ENCODE results near the gene BRD9. TPM values are rescaled to one million over a fixed set of nuclear protein-coding genes. Genes with fewer than 3 reads are reported as not detected.

Gene BRD9
- total RNA-seq, 1 donor from 2014 or later, result 43.7 TPM

- H3K27ac ChIP-seq (ENCODE audit: low read depth, low read length), result no peak overlapping the region
- Mint-ChIP-seq H3K27ac (ENCODE audit: unreplicated experiment) (no peak overlapping the region), H3K4me3 (ENCODE audit: unreplicated experiment) (no peak overlapping the region), H3K36me3 (ENCODE audit: low read depth, unreplicated experiment) (peaks cover 26% of the 10 kb centered on the region), H3K9me3 (ENCODE audit: unreplicated experiment) (peaks cover 1% of the 10 kb centered on the region), H3K27me3 (ENCODE audit: low read depth, unreplicated experiment) (no peaks in the 10 kb centered on the region), H3K4me1 (ENCODE audit: low read depth, unreplicated experiment) (no peaks in the 10 kb centered on the region)
- DNase-seq (ENCODE audit: low read depth), result no peak
- H3K4me2 ChIP-seq (ENCODE audit: low read length), result no peak overlapping the region
- no peaks in the 10 kb centered on the region for H3K9me3 ChIP-seq (ENCODE audit: insufficient read depth, low read depth, low read length)
- FAIRE-seq, result no peak
- no peak overlapping the region for H2AFZ ChIP-seq (ENCODE audit: low read depth, low read length)
- TF ChIP-seq EZH2 (IDR thresholded peaks at IDR 0.05; ENCODE audit: insufficient read depth, low read length) (no peak), CTCF (IDR thresholded peaks at IDR 0.05; ENCODE audit: insufficient read depth, low read depth, low read length) (no peak)
- H3K4me1 ChIP-seq (ENCODE audit: insufficient read depth, low read length), result no peaks in the 10 kb centered on the region
- no peak overlapping the region for H3K4me3 ChIP-seq (ENCODE audit: insufficient read depth, low read depth, low read length)
- H4K20me1 ChIP-seq (ENCODE audit: insufficient read depth, low read length), result peaks cover 52% of the 10 kb centered on the region
- H3K79me2 ChIP-seq (ENCODE audit: insufficient read depth, low read length), result no peaks in the 10 kb centered on the region
- H3K9ac ChIP-seq (ENCODE audit: low read length), result no peak overlapping the region
- peaks cover 16% of the 10 kb centered on the region for H3K36me3 ChIP-seq (ENCODE audit: insufficient read depth, low read length)
- H3K27me3 ChIP-seq (ENCODE audit: insufficient read depth, low read length), result no peaks in the 10 kb centered on the region
Measured at GRCh38 chr5:863244-863805, 29.3 kb downstream of the BRD9 start.

- Mint-ChIP-seq H3K4me1 (ENCODE audit: low read depth, unreplicated experiment) (no peaks in the 10 kb centered on the region), H3K27me3 (ENCODE audit: low read depth, unreplicated experiment) (no peaks in the 10 kb centered on the region), H3K4me3 (ENCODE audit: unreplicated experiment) (no peak overlapping the region), H3K27ac (ENCODE audit: unreplicated experiment) (no peak overlapping the region), H3K9me3 (ENCODE audit: unreplicated experiment) (peaks cover 1% of the 10 kb centered on the region), H3K36me3 (ENCODE audit: low read depth, unreplicated experiment) (peaks cover 23% of the 10 kb centered on the region)
- H3K9ac ChIP-seq (ENCODE audit: low read length), result no peak overlapping the region
- TF ChIP-seq CTCF (IDR thresholded peaks at IDR 0.05; ENCODE audit: insufficient read depth, low read depth, low read length) (no peak), EZH2 (IDR thresholded peaks at IDR 0.05; ENCODE audit: insufficient read depth, low read length) (no peak)
- H3K36me3 ChIP-seq (ENCODE audit: insufficient read depth, low read length), result peaks cover 9% of the 10 kb centered on the region
- no peak overlapping the region for H3K4me3 ChIP-seq (ENCODE audit: insufficient read depth, low read depth, low read length)
- H3K27me3 ChIP-seq (ENCODE audit: insufficient read depth, low read length), result no peaks in the 10 kb centered on the region
- peaks cover 52% of the 10 kb centered on the region for H4K20me1 ChIP-seq (ENCODE audit: insufficient read depth, low read length)
- no peaks in the 10 kb centered on the region for H3K79me2 ChIP-seq (ENCODE audit: insufficient read depth, low read length)
- DNase-seq (ENCODE audit: low read depth) (no peak), FAIRE-seq (no peak)
- no peak overlapping the region for H2AFZ ChIP-seq (ENCODE audit: low read depth, low read length)
- H3K9me3 ChIP-seq (ENCODE audit: insufficient read depth, low read depth, low read length), result no peaks in the 10 kb centered on the region
- H3K4me1 ChIP-seq (ENCODE audit: insufficient read depth, low read length), result no peaks in the 10 kb centered on the region
- no peak overlapping the region for H3K27ac ChIP-seq (ENCODE audit: low read depth, low read length)
- no peak overlapping the region for H3K4me2 ChIP-seq (ENCODE audit: low read length)
Measured at GRCh38 chr5:862367-863243, 30.0 kb downstream of the BRD9 start.

Data from astrocyte (in vitro differentiated cells and primary cell).